Vagina (tissue), 2 donors: ENCODE data around the gene PRKAA1. TPM values are rescaled to one million over a fixed set of nuclear protein-coding genes. Genes with fewer than 3 reads are reported as not detected.

Experiments
- DNase-seq, 2 donors: peaks; one replicate each; pipeline ENCODE4 v3.0.0-alpha.2; 2017; ENCODE audit errors: extremely low spot score in 2 of 2
- H3K27ac ChIP-seq: fragments of 200-600 bp; sonication (generic); one replicate; pipeline ENCODE4 v1.5.1; 2019
- H3K27me3 ChIP-seq: fragments of 200-600 bp; sonication (generic); one replicate; pipeline ENCODE4 v1.5.1; 2019
- H3K36me3 ChIP-seq, 2 donors: fragments of 200-600 bp; sonication (generic); one replicate each; pipeline ENCODE4 v1.5.1; 2017 to 2019
- H3K4me1 ChIP-seq: fragments of 200-600 bp; sonication (generic); one replicate; pipeline ENCODE4 v1.5.1; 2019
- H3K4me3 ChIP-seq, 2 donors: fragments of 200-600 bp; sonication (generic); 1 replicate in 1 of 2; 2 replicates in 1 of 2; pipeline ENCODE4 v1.5.1; 2016 to 2019
- H3K9me3 ChIP-seq: fragments of 200-600 bp; sonication (generic); one replicate; pipeline ENCODE4 v1.5.1; 2019
- POLR2A ChIP-seq, 2 donors: fragments of 450-650 bp; IDR thresholded peaks; one replicate each; pipeline ENCODE4 v1.6.1; 2017; ENCODE audit warnings: antibody characterized with exemption in 2 of 2, mild to moderate bottlenecking in 2 of 2, moderate library complexity in 2 of 2
- POLR2AphosphoS5 ChIP-seq, 2 donors: sonication (generic); formaldehyde crosslinking; IDR thresholded peaks; one replicate each; pipeline ENCODE4 v1.9.0; 2017; ENCODE audit warnings: antibody characterized with exemption in 2 of 2, mild to moderate bottlenecking in 2 of 2, low read depth in 1 of 2; ENCODE audit not compliant: insufficient read depth in 1 of 2
- intact Hi-C: fragments of 100-400 bp; cut with DNase I; formaldehyde crosslinking; loops from one replicate; pipeline ENCODE4 v1.15.1; 2023
- total RNA-seq: library from RNA; depleted of rRNA; stranded (reverse); fragments of >200 nt; gene quantifications from one replicate; pipeline ENCODE4 v1.2.3, GENCODE V29; 2016
- TF ChIP-seq, protein P1 (sequence below), 3 experiments: fragments of 450-650 bp in 2 of 3; fragments of 200-600 bp in 1 of 3; sonication (generic) in 1 of 3; IDR thresholded peaks; one replicate each; pipeline ENCODE4 v1.5.1; 2017 to 2019; ENCODE audit warnings: antibody characterized with exemption in 3 of 3, mild to moderate bottlenecking in 2 of 3, moderate library complexity in 2 of 3

The PRKAA1 gene
- total RNA-seq, 1 donor from 2014 or later: 69.0 TPM

DNA sequence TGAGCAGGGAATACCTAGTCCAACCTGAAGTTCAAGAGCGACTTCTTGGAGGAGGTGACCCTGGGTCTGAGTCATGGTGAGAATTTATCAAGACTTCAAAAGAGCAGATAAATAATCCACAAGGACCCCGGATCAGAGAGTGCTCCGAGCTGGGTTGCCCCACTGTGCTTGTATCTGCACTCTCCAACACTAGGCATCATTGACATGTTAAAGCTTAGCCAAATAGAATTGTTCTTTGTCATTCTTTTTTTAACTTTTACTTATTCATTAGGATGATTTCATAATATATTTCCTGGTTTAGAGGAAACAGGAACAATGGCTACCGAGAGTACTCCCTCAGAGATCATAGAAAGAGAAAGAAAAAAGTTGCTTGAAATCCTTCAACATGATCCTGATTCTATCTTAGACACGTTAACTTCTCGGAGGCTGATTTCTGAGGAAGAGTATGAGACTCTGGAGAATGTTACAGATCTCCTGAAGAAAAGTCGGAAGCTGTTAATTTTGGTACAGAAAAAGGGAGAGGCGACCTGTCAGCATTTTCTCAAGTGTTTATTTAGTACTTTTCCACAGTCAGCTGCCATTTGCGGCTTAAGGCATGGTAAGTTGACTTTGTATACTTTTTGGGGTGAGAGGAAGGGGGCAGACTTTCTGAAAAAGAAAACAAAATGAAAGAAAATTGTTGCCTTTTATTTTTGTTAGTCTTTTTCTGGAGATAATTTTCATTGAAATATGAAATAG, 43.1 kb upstream of the PRKAA1 start, which contains the start of gene CARD6:
Gene CARD6 (plus strand): TSS at position 300 of the 738 bp plus-strand sequence. CDS start 16 bp downstream, at position 316.
- Histone ChIP-seq H3K27ac (peak within 1 kb of the TSS; percentile 66), H3K36me3 (no peaks in the 10 kb centered on the region), H3K9me3 (no peaks in the 10 kb centered on the region), H3K4me3 (peak within 1 kb of the TSS; percentile 9 to 38), H3K4me1 (peaks cover under 1% of the 10 kb centered on the region), H3K27me3 (no peaks in the 10 kb centered on the region)
- DNase-seq: peak in 1 of 2 donors; percentile 60
- intact Hi-C loops: no loop called here
- no peak for TF ChIP-seq POLR2A (IDR thresholded peaks at IDR 0.05)
- TF ChIP-seq, protein P1, sequence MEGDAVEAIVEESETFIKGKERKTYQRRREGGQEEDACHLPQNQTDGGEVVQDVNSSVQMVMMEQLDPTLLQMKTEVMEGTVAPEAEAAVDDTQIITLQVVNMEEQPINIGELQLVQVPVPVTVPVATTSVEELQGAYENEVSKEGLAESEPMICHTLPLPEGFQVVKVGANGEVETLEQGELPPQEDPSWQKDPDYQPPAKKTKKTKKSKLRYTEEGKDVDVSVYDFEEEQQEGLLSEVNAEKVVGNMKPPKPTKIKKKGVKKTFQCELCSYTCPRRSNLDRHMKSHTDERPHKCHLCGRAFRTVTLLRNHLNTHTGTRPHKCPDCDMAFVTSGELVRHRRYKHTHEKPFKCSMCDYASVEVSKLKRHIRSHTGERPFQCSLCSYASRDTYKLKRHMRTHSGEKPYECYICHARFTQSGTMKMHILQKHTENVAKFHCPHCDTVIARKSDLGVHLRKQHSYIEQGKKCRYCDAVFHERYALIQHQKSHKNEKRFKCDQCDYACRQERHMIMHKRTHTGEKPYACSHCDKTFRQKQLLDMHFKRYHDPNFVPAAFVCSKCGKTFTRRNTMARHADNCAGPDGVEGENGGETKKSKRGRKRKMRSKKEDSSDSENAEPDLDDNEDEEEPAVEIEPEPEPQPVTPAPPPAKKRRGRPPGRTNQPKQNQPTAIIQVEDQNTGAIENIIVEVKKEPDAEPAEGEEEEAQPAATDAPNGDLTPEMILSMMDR (IDR thresholded peaks at IDR 0.05): no peak
- peak in 1 of 2 donors; percentile 49 for TF ChIP-seq POLR2AphosphoS5 (IDR thresholded peaks at IDR 0.05; ENCODE audit: insufficient read depth in 1 of 2, low read depth in 1 of 2)

DNA sequence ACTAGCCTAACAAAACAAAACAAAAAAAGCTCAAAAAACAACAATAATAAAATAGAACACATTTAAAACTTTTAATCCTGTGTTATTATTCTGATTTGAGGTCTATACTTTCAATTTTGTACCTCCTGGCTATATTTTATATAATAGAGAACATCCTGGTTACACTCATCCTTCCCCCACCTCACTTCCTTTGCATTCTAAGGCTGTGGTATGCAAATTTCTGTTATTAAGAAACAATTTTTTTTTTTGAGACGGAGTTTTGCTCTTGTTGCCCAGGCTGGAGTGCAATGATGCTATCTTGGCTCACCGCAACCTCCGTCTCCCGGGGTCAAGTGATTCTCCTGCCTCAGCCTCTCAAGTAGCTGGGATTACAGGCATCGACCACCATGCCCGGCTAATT, 39.9 kb upstream of the PRKAA1 start:
- TF ChIP-seq, protein P1 (IDR thresholded peaks at IDR 0.05): no peak
- TF ChIP-seq POLR2AphosphoS5 (IDR thresholded peaks at IDR 0.05; ENCODE audit: insufficient read depth in 1 of 2, low read depth in 1 of 2) (no peak), POLR2A (IDR thresholded peaks at IDR 0.05) (no peak)
- H3K9me3 ChIP-seq: no peaks in the 10 kb centered on the region
- intact Hi-C loops: loop anchor here (10.0 kb wide), 1 partner anchor 83 kb away; the partner anchor contains the start of gene TTC33
- H3K4me3 ChIP-seq: no peak overlapping the region
- H3K27ac ChIP-seq: no peak overlapping the region
- no peaks in the 10 kb centered on the region for H3K27me3 ChIP-seq
- peaks cover 18% of the 10 kb centered on the region for H3K4me1 ChIP-seq
- H3K36me3 ChIP-seq: peaks cover 0 to 6% of the 10 kb centered on the region in 2 donors
- peak in 1 of 2 donors; percentile 16 for DNase-seq

DNA sequence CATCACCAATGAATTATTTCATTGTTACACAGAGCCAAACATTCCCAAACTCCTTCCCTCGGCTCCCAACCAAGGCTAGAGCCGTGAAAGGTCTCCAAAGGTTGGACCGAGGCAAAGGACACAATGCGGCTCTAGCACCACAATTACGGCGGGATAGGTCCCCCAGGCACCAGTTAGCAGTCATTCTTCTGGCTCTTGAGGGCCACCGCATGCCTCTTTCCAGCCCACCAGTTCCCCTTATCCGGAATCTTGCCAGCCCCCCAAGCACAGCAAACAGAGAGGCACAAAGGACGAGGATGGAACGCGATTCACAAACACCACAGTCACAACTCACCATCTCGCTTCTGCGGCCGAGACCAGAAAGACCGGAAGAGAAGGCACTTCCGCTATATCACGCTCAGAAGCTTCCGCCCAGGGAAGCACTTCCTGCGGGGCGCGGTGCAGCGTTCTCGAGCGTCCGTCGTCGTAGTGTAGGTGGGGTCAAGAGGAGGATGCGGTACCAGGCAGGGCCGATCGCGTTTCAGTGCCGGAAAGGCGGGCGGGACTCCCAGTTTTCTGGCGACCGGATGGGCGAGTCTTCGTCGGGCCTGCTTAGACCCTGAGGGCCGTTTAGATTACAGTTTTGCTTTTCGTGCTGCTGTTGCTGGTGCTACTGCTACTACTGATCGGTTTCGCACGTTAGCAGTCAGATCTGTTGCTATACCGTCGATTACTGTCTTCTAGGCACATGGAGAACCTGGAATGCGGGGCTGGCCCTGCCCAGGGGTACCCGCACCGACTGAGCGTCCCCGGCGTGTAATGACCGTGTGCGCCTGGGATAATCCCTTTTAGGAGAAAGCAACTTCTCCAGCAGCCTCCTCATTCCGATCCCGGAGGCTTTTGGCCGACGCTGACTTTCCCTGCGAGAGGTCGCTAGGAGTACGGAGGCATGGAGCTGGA, 36.9 kb upstream of the PRKAA1 start, which contains the start of gene RPL37:
Gene RPL37 (minus strand): TSS at position 374 of the 939 bp plus-strand sequence. CDS start 37 bp downstream, at position 337.
- peaks cover 21% of the 10 kb centered on the region for H3K4me1 ChIP-seq
- H3K36me3 ChIP-seq: peaks cover 0 to 33% of the 10 kb centered on the region in 2 donors
- H3K27me3 ChIP-seq: no peaks in the 10 kb centered on the region
- TF ChIP-seq, protein P1 (IDR thresholded peaks at IDR 0.05): no peak
- TF ChIP-seq POLR2AphosphoS5 (IDR thresholded peaks at IDR 0.05; ENCODE audit: insufficient read depth in 1 of 2, low read depth in 1 of 2) (peak; percentile 95 to 96), POLR2A (IDR thresholded peaks at IDR 0.05) (peak in 1 of 2 donors; percentile 34)
- peak within 1 kb of the TSS; percentile 90 for H3K27ac ChIP-seq
- peak within 1 kb of the TSS; percentile 54 to 60 for H3K4me3 ChIP-seq
- peak in 1 of 2 donors; percentile 97 for DNase-seq
- intact Hi-C loops: loop anchor here (1.0 to 10.0 kb wide), 2 partner anchors 37 to 80 kb away; partner anchors contain the start of genes PRKAA1 and TTC33
- H3K9me3 ChIP-seq: no peaks in the 10 kb centered on the region

DNA sequence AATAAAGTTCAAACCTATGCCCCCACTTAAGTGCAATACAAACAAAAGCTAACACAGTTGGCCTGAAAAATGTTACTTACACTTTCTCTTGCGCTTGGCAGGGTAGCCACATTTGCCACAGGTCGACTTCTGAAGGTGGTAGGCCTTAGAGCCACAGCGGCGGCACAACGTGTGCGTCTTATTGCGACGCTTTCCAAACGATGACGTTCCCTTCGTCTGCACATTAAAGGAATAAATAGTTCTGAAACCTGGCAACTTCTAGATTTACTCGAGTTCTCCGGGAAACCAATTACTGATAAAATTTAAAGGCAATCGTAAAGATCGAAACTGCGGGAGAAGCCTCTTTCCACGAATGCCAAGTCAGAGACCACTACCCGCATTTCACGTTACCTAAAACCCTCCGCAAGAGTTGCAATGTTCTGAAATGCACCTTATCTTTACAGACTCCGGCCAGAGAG, 36.2 kb upstream of the PRKAA1 start:
- Histone ChIP-seq H3K4me3 (peak overlapping the region; percentile 54 to 60), H3K4me1 (peaks cover 21% of the 10 kb centered on the region), H3K9me3 (no peaks in the 10 kb centered on the region), H3K36me3 (peaks cover 0 to 40% of the 10 kb centered on the region in 2 donors), H3K27me3 (no peaks in the 10 kb centered on the region), H3K27ac (peak overlapping the region; percentile 90)
- no peak for DNase-seq
- intact Hi-C loops: loop anchor here (10.0 kb wide), 1 partner anchor 80 kb away; the partner anchor contains the start of gene TTC33
- TF ChIP-seq, protein P1 (IDR thresholded peaks at IDR 0.05): no peak
- no peak for TF ChIP-seq POLR2AphosphoS5 (IDR thresholded peaks at IDR 0.05; ENCODE audit: insufficient read depth in 1 of 2, low read depth in 1 of 2)
- TF ChIP-seq POLR2A (IDR thresholded peaks at IDR 0.05): no peak
